Stimulated activated CD8-positive, alpha-beta memory T cell treated with anti-CD3 and anti-CD28 coated beads, Interleukin-7, amount 100 ng/mL, for 1 hour (primary cell): ENCODE data around the gene DAPK1.
"Not testable (repeated sequence)": the region's sequence is repeated elsewhere in the genome, so short reads cannot be mapped to it uniquely, and the experiment has no call there.

ENCODE experiments used
- DNase-seq, 2 donors: peaks; one replicate each; pipeline ENCODE4 v3.0.0-alpha.2; 2020; ENCODE audit warnings: low read depth in 2 of 2

The DAPK1 gene

DNA sequence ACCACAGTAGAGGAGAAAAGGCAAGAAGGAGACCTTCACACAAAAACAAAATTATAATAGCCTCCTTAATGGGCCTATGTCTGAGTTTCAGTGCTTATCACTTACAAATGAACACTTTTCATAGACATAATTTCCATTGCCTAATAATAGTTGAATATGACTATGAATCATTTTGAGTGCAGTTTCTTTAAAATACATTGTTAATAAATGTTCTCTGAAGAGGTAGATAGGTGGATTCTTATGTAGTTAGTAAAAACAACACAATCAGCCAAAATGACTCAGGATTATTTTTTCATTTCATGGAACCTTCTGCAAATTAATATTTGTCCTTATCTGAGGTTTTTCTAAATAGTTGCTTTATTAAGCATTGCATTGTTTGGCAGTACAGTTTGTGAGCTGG, 45.6 kb downstream of the DAPK1 start:
- DNase-seq, result no peak

DNA sequence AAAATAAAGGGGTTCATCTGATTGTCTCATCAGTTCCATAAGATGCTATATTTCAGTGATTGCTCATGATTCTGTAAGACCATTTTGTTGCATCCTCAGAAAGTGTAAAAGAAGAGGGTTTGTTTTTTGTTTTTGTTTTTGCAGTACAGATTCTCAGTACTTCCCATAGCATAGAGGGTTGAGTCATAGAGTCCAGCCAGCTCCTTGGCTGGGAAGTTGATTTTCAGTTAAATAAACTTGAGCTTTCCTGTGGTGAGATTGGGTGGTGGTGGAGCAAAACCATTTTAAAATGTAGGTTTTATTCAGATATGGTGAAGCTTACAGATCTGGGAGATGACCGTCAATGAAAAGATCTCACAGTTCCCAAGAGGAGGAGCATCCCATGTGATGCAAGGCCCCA, 48.2 kb downstream of the DAPK1 start:
- DNase-seq, result no peak

DNA sequence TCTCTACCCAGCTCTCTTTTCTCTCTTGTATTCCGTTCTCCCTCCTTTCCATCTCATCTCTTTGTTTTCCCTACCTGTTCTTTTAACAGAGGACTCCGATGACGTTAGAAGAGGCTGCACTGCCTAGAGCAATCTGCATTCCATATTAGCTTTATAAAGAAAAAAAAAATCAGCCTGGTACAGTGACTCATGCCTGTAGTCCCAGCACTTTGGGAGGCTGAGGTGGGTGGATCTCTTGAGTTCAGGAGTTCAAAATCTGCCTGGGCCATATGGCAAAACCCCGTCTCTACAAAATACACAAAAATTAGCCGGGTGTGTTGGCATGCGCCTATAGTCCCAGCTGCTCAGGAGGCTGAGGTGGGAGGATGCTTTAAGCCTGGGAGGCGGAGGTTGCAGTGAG, 49.0 kb downstream of the DAPK1 start:
- DNase-seq, result no peak

DNA sequence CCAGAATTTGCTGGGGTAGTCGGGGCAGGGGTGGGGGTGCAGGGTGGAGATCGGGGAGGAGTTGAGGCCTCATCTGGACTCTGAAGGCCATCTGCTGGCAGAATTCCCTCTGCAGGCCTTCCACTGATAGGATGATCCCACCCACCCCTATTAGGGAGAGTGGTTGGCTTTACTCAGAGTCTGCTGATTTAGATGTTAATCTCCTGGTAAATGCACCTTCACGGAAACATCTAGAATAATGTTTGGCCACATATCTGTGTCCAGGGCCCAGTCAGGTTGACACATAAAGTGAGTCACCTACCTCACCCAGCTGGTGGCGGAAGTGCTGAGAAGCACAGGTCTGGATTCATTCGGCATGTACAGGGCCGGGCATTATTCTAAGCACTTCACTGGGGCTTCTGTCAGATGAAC, 50.0 kb downstream of the DAPK1 start:
- no peak for DNase-seq

DNA sequence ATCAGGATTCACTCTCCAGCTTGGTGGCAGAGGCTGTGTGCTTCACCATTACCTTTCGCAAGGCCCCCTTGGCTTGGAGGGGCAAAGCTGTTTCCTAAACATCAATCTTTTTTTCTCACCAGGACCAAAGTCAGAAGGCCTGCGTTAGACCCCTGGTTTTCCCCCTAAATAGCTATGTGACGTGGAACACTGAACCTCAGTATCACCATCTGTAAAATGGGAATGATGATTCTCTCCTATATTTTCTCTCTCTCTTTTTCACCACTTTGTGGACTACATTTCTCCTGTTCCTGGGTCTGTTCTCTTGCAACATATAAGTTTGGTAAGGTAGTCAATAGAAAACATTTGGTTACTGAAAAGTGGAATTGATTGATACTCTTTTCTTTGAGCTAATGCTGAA, 50.5 kb downstream of the DAPK1 start:
- DNase-seq, result no peak

DNA sequence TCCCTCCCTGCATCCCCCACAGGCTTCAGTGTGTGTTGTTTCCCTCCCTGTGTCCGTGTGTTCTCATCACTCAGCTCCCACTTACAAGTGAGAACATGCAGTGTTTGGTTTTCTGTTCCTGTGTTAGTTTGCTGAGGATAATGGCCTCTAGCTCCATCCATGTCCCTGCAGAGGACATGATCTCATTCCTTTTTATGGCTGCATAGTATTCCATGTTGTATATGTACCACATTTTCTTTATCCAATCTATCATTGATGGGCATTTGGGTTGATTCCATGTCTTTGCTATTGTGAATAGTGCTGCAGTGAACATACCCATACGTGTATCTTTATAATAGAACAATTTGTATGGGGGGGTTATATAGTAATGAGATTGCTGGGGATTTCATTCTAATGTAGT, 51.4 kb downstream of the DAPK1 start:
- not testable (repeated sequence) for DNase-seq

DNA sequence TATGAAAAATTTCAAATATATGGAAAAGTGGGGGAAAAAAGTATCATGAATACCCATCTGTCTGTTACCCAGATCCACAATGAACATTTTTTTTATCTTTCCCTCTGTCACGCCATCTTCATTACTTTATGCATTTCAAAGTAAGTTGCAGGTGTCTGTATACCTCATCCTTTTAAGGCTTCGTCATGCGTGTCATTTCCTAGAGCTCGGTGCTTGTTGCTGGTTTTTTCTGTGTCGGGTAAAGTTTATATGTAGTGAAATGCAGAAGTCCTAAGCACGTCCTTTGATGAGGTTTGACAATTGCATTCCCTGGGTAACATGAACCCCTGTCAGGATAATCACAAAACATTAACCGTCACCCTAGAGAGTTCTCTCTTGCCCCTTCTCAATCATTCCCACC, 52.1 kb downstream of the DAPK1 start:
- DNase-seq, result no peak

DNA sequence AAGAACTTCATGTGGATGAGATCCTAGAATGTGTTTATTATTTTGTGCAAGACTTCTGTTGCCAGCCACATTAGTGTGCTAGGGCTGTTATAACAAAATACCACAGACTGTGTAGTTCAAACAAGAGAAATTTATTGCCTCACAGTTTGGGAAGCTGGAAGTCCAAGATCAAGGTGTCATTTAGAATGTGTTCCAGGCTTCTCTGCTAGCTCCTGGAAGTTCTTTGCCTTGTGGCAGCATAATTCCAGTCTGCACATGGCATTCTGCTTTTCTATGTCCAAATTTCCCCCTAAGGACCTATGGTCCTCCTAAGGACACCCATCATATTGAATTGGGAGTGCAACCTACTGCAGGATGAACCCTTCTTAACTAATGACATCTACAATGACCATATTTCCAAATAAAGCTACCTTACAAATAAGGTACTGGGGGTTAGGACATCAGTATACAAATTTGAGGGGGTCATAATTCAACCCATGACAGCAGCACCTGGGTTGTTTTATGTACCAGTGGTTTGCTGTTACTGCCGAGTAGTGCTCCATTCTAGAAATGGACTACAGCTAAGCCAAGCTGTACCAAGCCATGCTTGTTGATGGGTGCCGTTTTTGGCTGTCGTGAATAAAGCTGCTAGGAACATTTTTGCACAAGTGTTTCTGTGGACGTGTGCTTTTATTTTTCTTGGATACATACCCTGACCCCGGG, 52.7 kb downstream of the DAPK1 start:
- DNase-seq, result no peak

DNA sequence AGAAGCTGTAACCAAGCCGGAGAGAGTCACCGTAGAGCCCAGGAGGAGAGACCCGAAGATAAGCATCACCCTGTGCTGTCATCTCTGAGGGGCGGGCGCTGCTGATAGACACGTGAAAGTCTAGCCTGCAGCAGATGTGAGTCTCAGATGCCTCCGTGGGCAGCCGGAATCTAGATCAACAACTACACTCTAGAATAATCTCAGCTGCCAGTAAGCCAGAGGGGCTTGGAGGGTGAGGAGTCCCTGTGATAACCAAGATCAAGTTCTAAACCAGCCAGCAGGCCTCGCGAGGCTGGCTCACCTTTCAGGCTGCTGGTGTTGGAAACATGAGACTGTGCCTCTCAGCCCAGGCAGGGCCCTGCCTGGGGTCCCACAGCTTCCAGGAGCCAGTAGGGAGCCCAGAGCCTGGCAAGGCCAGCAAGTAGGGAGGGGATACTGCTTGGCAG, 54.1 kb downstream of the DAPK1 start:
- no peak for DNase-seq

DNA sequence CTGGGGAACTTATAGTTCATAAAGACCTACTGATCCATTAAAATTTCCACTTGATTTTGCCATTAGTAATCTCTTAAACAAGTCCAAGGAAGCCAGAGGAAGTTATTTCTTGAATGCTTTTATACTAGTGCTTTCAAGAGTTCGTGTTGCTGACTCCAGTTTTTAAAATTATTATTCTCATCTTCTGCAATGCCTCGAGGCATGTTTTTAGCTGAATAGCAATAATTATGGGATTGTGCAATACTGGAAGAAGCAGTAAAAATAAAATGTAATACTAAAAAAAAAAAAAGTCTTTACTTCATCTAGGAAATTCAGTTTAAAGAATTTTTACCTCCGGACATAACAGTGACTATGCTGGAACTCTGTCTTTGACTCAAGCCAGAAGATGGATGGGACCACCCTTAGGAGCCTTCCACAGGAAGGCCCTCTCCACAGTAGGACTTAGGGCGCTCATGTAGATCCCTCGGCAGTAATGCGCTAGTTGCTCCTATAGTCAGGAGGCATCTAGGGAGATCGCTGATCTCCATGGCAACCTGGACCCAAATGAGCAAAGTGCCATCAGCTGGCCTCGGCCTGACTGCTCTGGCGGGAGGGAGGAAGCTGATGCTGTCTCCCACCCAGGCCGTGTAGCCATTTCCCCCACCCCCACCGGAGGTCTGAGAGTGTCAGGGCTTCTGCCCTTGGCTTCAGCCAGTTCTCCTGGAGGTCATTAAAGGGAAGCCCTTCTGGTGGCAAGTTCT, 56.7 kb downstream of the DAPK1 start:
- no peak for DNase-seq

DNA sequence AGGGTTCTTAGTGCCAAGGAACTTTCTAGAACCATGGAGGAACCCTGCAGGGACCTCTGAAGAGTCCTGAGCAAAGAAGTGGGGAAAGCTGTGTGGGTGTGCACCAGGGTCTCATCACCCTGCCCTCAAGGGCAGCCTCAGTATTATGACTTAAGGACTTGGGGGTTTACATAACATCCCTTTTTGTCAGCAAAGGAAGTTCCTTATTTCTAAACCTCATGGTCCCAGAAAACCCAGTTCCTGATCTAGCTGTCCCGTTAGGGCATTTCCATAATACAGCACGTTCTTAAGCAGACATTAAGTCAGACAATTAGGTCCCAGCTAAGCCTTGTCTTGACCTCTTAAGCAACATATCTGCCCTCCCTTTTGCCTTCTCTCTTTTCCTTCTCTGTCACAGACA, 57.3 kb downstream of the DAPK1 start:
- no peak for DNase-seq

DNA sequence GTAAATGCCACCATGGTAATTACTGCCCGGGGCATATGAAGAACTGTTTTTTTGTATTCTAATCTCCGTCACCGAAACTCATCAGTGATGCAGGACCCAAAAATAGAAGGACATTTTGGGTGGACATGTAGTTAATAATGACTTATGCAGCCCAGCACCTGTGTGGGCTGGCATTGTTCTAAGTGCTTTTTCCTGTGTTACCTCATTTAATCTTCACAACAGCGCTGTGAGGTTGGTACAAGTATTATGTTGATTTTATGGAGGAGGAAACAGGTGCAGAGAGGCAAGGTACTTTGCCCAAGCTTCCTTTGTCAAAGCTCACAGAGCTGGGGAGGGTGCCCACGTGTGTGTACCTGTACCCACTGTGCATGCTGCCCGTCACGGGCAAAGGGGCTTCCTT, 58.4 kb downstream of the DAPK1 start:
- DNase-seq, result no peak

DNA sequence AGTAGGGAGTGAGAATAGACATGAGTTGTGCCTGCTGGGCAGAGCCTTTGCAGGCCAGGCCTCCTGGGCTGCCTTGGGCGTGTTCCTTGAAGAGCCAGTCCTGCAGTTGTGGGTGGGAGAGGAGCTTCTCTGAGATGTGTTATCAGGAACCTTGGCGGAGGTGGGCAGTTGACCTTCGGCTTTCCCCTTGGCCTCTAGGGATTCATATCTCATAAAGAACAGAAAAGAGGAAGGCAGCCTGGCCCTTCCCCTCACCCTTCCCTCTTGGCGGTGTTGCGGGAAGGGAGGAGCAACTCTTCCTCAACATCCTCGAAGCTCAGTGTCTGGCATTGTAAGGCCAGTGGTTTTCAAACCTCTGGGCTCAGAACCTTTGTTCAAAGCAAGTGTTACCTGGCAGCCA, 59.2 kb downstream of the DAPK1 start:
- DNase-seq, result no peak

DNA sequence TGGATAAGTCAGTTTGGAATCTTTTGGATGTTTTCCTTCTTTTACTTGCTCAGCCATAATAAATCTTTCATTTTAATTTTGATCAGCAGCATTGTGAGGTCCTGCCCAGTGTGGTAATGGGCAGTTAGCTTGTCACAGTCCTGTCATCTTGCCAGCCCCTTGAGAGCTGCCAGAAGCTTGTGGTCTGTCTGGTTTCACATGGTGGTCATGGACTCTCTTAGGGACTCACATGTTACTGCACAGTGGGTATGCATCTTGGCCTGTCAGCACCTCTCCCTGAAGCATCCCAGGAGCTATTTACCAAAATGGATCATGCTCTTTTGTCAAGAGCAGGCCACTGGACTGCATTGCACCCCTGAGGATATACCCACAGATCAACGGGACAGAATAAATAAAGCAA, 60.3 kb downstream of the DAPK1 start:
- no peak for DNase-seq

DNA sequence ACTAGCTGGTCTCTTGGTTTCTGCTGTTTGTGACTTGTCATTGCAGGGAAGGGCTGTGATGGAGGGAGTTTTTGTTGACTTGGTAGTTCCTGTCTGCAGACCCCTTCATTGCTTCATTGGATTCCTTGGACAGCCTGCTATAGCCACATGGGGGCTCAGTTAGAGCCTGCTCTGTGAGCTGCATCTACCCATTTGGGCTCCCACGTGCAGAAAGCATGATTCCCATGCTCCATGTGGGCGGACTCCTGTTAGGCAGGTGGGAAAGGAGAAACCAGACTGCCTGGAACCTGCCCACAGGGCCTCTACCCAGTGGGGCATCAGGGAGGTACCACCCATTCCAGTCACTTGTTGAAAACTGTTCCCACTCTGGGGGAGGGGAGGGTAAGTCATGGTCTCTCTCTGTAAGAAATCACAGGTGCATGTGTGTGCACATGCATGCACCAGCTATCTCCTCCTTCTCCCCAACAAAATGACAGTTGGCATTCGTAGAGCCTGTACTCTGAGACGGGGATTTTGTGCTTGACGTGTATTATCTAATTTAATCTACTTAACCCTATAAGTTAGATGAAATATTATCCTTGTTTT, 61.0 kb downstream of the DAPK1 start:
- no peak for DNase-seq

DNA sequence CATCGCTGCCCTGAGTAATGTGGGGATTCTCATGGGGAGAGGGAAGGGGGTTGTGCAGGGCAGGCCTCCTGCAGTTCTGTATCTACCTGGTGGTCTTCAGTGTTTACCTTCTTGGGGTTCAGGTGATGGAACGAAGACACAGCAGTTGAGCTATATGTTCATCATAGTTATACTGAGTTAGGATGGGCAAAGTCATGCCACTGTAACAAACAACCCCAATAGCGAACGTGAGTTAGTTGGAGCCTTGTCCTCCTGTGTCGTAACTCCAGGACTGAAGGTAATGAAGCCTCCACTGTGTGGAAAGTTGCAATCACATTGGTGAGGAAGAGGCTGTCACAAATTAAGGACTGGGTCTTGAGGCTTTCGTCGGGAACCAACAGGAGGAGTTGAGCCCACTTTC, 64.4 kb downstream of the DAPK1 start:
- no peak for DNase-seq

DNA sequence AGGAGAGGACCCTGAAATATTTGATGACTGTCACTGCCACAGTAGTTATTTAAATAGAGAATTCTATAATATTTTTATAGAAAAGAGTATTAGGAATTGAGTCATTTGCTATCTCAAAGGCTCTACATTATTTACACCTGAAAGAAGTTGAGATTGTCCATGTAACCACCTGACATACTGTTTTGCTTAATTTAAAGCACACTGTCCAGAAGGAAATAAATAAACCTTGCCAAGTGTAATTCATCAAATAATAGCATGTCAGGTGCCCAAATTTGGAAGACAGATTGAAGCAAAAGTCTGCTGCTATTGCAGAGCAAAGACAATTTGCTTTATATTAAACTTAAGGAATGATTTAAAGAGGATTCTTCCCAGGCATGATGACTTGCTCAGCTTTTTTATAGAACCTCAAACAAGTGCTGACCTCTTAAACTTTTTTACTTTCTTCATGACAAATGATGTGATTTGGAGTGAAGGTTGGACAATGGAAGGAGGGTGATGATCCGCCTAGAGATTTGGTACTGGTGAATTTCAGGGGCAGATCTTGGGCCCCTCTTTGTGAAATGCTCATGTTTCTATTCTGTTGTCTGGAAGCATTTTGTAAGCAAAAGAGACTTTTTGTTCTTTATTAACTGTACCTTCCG, 65.0 kb downstream of the DAPK1 start:
- DNase-seq, result no peak

DNA sequence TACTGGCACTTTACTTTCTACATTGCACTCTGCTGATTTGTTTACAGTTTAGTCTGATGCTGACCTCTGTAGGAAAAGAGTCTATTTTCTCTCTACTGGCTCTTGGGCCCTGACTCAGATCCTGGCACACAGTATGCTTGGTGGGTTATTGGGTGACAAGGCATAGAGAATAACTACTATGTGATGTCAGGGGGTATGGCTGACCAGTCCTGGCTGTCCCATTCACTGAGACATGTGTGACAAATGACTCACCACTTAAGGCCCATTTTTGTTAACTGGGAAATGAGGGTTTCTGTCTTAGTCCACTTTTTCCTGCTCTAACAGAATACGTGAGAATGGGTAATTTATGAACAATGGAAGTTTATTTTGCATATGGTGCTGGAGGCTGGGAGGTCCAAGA, 66.4 kb downstream of the DAPK1 start:
- no peak for DNase-seq

DNA sequence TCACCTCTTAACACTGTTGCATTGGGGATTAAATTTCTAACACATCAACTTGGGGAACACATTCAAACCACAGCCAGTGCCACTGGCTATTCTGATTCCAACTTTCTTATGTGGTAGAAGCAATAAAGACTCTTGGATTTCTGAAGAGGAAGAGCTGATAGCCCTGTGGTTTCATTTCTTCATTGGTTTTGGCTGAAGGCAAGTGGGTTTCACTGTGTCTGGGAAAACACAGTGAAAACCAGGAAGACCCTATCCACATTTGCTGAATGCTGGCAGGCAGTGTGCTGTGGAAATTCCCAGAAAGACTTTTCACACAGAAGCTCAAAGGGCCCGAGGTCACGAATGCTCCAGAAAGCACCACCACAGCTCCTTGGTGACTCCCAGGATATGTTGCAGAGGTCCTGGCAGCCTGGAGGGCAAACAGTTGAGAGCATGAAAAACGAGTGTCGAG, 67.1 kb downstream of the DAPK1 start:
- no peak for DNase-seq

DNA sequence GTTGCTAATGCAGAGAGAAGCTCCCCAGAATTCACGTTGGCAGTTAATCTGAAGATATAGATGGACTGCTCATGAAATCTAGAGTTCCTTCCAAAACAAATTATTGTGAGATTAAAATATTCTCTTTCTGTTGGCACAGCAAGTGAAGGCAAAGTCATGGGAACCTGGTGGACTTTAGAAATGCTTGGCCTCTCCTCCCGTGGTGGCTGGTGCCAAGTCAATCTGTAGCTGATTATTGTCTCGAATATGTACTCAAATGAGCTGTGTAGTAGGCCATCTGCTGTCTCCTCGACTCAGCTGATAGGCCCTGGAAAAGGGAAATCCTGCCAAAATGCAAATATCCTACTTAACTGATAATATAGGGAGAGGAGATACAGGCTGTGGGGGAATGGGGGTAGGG, 69.3 kb downstream of the DAPK1 start:
- DNase-seq, result no peak

DNA sequence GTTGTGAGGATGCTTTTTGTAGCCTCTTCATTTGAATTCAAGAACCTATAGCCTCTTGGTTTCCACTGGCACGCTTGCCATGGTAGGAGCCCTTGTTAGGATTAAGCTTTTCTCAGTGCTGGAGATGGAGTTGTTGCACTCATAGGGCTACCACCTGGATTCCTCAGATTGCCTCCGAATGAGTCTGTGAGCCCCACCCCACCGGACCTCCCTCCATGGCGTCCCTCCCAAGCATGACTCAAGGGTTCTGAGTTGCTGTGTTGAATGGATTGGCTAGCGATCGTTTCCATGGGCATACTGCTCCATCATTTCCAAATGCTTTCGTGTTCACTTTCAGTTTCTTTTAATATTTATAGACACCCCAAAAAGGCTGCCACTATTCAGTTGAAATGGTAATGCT, 69.9 kb downstream of the DAPK1 start:
- DNase-seq, result no peak

DNA sequence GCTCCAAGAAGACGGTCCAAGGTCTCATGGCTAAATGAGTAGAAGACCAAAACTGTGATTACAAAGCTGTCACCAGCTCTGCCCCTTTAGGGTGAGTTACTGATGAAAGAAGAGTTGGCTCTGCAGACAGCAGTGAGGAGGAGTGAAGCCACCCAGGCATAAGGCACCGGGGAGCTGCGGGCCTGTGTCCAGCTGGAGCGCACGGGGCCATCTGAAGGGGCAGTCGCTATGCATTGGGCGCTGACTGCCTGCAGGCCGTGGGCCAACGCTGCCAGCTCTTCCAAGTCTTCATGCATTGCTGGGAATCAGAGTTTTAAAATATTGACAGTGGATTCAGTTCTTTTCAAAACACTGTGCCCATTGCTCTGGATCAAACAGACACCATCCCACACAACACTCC, 70.3 kb downstream of the DAPK1 start:
- no peak for DNase-seq

DNA sequence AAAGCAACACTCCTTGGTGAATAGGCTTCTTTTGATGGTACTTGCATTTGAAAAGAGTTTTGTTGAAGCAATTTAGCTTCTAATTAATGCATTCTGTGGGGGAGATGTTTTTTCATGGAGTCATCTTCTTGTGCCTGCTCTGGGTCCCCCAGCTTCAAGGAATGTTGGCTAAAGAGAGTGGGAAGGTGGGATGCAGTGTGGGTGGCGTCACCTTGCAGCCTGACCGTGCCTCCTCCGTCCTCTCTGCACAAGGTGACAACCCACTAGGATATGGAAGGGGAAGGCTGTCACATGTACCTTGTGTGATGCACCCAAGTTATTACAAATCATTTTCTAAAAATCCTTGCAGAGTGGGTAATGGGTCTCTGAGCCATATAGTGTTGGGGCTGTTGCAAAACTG, 70.7 kb downstream of the DAPK1 start:
- DNase-seq, result no peak
